Measurements from ENCODE around the gene OR56A3. TPM values are rescaled to one million over a fixed set of nuclear protein-coding genes. Genes with fewer than 3 reads are reported as not detected.

The OR56A3 gene
- total RNA-seq, 1 experiment from 2014 or later = not detected

DNA sequence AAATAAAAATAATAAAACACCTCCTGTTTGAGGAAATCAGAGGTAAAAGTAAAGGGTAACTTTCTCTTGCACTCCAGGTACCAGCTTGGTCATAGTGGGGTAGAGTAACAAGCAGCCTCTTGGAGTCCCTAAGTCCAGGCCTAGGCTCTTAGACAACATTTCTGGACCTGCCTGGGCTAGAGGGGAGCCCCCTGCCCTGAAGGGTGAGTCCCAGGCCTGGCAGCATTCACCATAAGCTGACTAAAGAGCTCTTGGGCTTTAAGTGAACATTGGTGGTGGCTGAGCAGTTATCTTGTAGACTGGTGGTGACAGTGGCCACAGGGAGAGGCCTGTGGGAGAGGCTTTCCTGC is 18.6 kb upstream of the OR56A3 start:
- ChIA-PET POLR2A (no interaction called here), CTCF (no interaction called here)
- H3K27ac ChIP-seq (ENCODE audit: low read length) = no peak overlapping the region
- no peaks in the 10 kb centered on the region for H3K36me3 ChIP-seq (ENCODE audit: control insufficient read depth, insufficient read depth, low read length)
- H3K4me3 ChIP-seq (ENCODE audit: low read depth in 2 of 2, low read length in 2 of 2) = no peak overlapping the region
- no peak for ATAC-seq
- H3K27me3 ChIP-seq (ENCODE audit: control insufficient read depth, insufficient read depth, low read length) = no peaks in the 10 kb centered on the region
- no peaks in the 10 kb centered on the region for H3K9me3 ChIP-seq (ENCODE audit: control insufficient read depth, insufficient read depth, low read depth, low read length)
- in situ Hi-C loops (cut with HindIII; ENCODE audit: low pct_unique_long_range_greater_than_20kb, low sequenced_read_pairs) = no loop called here
- intact Hi-C loops (cut with micrococcal nuclease; ENCODE audit: unreplicated experiment) = no loop called here
- TF ChIP-seq, protein P1, sequence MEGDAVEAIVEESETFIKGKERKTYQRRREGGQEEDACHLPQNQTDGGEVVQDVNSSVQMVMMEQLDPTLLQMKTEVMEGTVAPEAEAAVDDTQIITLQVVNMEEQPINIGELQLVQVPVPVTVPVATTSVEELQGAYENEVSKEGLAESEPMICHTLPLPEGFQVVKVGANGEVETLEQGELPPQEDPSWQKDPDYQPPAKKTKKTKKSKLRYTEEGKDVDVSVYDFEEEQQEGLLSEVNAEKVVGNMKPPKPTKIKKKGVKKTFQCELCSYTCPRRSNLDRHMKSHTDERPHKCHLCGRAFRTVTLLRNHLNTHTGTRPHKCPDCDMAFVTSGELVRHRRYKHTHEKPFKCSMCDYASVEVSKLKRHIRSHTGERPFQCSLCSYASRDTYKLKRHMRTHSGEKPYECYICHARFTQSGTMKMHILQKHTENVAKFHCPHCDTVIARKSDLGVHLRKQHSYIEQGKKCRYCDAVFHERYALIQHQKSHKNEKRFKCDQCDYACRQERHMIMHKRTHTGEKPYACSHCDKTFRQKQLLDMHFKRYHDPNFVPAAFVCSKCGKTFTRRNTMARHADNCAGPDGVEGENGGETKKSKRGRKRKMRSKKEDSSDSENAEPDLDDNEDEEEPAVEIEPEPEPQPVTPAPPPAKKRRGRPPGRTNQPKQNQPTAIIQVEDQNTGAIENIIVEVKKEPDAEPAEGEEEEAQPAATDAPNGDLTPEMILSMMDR (IDR thresholded peaks at IDR 0.05) = no peak
- TF ChIP-seq SIN3A (IDR thresholded peaks at IDR 0.05; ENCODE audit: borderline replicate concordance, insufficient read depth, low read depth, low read length) = no peak
- TF ChIP-seq POLR2AphosphoS5 (IDR thresholded peaks at IDR 0.05; ENCODE audit: low read depth, low read length) = no peak
- TF ChIP-seq, protein P2, sequence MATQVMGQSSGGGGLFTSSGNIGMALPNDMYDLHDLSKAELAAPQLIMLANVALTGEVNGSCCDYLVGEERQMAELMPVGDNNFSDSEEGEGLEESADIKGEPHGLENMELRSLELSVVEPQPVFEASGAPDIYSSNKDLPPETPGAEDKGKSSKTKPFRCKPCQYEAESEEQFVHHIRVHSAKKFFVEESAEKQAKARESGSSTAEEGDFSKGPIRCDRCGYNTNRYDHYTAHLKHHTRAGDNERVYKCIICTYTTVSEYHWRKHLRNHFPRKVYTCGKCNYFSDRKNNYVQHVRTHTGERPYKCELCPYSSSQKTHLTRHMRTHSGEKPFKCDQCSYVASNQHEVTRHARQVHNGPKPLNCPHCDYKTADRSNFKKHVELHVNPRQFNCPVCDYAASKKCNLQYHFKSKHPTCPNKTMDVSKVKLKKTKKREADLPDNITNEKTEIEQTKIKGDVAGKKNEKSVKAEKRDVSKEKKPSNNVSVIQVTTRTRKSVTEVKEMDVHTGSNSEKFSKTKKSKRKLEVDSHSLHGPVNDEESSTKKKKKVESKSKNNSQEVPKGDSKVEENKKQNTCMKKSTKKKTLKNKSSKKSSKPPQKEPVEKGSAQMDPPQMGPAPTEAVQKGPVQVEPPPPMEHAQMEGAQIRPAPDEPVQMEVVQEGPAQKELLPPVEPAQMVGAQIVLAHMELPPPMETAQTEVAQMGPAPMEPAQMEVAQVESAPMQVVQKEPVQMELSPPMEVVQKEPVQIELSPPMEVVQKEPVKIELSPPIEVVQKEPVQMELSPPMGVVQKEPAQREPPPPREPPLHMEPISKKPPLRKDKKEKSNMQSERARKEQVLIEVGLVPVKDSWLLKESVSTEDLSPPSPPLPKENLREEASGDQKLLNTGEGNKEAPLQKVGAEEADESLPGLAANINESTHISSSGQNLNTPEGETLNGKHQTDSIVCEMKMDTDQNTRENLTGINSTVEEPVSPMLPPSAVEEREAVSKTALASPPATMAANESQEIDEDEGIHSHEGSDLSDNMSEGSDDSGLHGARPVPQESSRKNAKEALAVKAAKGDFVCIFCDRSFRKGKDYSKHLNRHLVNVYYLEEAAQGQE (IDR thresholded peaks at IDR 0.05; ENCODE audit: insufficient read depth in 1 of 2, low read depth in 2 of 2, low read length in 1 of 2) = no peak
- no peak for TF ChIP-seq TCF7L2 (IDR thresholded peaks at IDR 0.05; ENCODE audit: low read depth, low read length)
- DNase-seq (ENCODE audit: low read depth, low spot score) = no peak
- H3K4me1 ChIP-seq (ENCODE audit: control insufficient read depth, insufficient read depth, low read length) = no peaks in the 10 kb centered on the region
- BruUV-seq (replicated peaks) = no TSS peak

DNA sequence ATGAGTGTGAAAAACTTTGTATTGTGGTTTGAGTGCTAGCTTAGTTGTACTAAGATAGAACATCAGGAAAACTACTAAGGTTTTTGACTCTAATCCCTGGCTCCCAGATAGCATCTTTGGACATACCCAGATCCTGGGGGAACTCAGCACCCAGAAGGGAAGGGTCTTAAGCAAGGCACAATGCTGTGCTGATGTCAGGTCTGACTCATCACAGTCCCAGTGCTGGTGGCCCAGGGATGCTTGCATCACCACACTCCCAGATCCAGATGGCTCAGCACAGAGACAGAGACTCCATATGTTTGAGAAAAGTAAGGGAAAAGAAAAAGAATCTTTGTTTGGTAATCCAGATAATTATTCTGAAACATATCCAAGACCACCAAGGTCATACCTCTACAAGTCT is 18.3 kb upstream of the OR56A3 start:
- no peaks in the 10 kb centered on the region for H3K36me3 ChIP-seq (ENCODE audit: control insufficient read depth, insufficient read depth, low read length)
- ATAC-seq (no peak), DNase-seq (ENCODE audit: low read depth, low spot score) (no peak)
- no TSS peak for BruUV-seq (replicated peaks)
- H3K27me3 ChIP-seq (ENCODE audit: control insufficient read depth, insufficient read depth, low read length) = no peaks in the 10 kb centered on the region
- no peak overlapping the region for H3K4me3 ChIP-seq (ENCODE audit: low read depth in 2 of 2, low read length in 2 of 2)
- H3K27ac ChIP-seq (ENCODE audit: low read length) = no peak overlapping the region
- in situ Hi-C loops (cut with HindIII; ENCODE audit: low pct_unique_long_range_greater_than_20kb, low sequenced_read_pairs) = no loop called here
- CTCF ChIA-PET = no interaction called here
- intact Hi-C loops (cut with micrococcal nuclease; ENCODE audit: unreplicated experiment) = no loop called here
- H3K9me3 ChIP-seq (ENCODE audit: control insufficient read depth, insufficient read depth, low read depth, low read length) = no peaks in the 10 kb centered on the region
- no peaks in the 10 kb centered on the region for H3K4me1 ChIP-seq (ENCODE audit: control insufficient read depth, insufficient read depth, low read length)
- POLR2A ChIA-PET = no interaction called here
- TF ChIP-seq SIN3A (IDR thresholded peaks at IDR 0.05; ENCODE audit: borderline replicate concordance, insufficient read depth, low read depth, low read length) (no peak), POLR2AphosphoS5 (IDR thresholded peaks at IDR 0.05; ENCODE audit: low read depth, low read length) (no peak), TCF7L2 (IDR thresholded peaks at IDR 0.05; ENCODE audit: low read depth, low read length) (no peak)
- TF ChIP-seq, protein P1 (IDR thresholded peaks at IDR 0.05) = no peak
- TF ChIP-seq, protein P2 (IDR thresholded peaks at IDR 0.05; ENCODE audit: insufficient read depth in 1 of 2, low read depth in 2 of 2, low read length in 1 of 2) = no peak

Measured in Panc1 (cell line).